Measurements from ENCODE around the gene CPTP. TPM values are rescaled to one million over a fixed set of nuclear protein-coding genes. Genes with fewer than 3 reads are reported as not detected.

The CPTP gene
- total RNA-seq, 1 experiment from 2014 or later = 141 TPM

- H3K4me2 ChIP-seq (ENCODE audit: low read length) = peak within 1 kb of the TSS; percentile 98
- no TSS peak for BruUV-seq (replicated peaks)
- no peaks in the 10 kb centered on the region for H3K27me3 ChIP-seq (ENCODE audit: low read length)
- H3K27ac ChIP-seq (ENCODE audit: low read length) = peak within 1 kb of the TSS; percentile 97
- peak; percentile 5 for ATAC-seq
- H3F3A ChIP-seq (ENCODE audit: low read length, unreplicated experiment) = peaks cover 3% of the 10 kb centered on the region
- peak within 1 kb of the TSS; percentile 62; the same call in 1 of the 2 replicates for H2AFZ ChIP-seq (ENCODE audit: low read length)
- TF ChIP-seq EZH2 (IDR thresholded peaks at IDR 0.05; ENCODE audit: low read length, unreplicated experiment) (no peak), EZH2phosphoT487 (IDR thresholded peaks at IDR 0.05; ENCODE audit: borderline replicate concordance, low read length) (no peak)
- TF ChIP-seq, protein P1, sequence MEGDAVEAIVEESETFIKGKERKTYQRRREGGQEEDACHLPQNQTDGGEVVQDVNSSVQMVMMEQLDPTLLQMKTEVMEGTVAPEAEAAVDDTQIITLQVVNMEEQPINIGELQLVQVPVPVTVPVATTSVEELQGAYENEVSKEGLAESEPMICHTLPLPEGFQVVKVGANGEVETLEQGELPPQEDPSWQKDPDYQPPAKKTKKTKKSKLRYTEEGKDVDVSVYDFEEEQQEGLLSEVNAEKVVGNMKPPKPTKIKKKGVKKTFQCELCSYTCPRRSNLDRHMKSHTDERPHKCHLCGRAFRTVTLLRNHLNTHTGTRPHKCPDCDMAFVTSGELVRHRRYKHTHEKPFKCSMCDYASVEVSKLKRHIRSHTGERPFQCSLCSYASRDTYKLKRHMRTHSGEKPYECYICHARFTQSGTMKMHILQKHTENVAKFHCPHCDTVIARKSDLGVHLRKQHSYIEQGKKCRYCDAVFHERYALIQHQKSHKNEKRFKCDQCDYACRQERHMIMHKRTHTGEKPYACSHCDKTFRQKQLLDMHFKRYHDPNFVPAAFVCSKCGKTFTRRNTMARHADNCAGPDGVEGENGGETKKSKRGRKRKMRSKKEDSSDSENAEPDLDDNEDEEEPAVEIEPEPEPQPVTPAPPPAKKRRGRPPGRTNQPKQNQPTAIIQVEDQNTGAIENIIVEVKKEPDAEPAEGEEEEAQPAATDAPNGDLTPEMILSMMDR (conservative IDR thresholded peaks at IDR 0.05; ENCODE audit: low read depth, low read length) = peak; percentile 60
- no peaks in the 10 kb centered on the region for H4K20me1 ChIP-seq (ENCODE audit: low read length)
- intact Hi-C loops (cut with micrococcal nuclease) = loop anchor here (2.0 kb wide), 1 partner anchor 41 kb away; the partner anchor contains the start of gene PUSL1
- no peaks in the 10 kb centered on the region for H3K36me3 ChIP-seq (ENCODE audit: low read depth, low read length)
- H3K9ac ChIP-seq (ENCODE audit: low read length) = peak within 1 kb of the TSS; percentile 93
- H3K79me2 ChIP-seq (ENCODE audit: low read length) = peaks cover 59% of the 10 kb centered on the region
- H3K4me3 ChIP-seq (ENCODE audit: low read length) = peak within 1 kb of the TSS; percentile 91
- peak; percentile 75 for DNase-seq
- ChIA-PET CTCF (no interaction called here), POLR2A (ENCODE audit: unreplicated experiment) (no interaction called here)
- H3K4me1 ChIP-seq (ENCODE audit: insufficient read depth, low read length) = peaks cover 54% of the 10 kb centered on the region
- H3K9me2 ChIP-seq (replicated peaks; ENCODE audit: low read length) = no peaks in the 10 kb centered on the region
- no peaks in the 10 kb centered on the region for H3K9me3 ChIP-seq (ENCODE audit: low read length)
Observed at GRCh38 chr1:1349256-1350012, 24.8 kb downstream of the CPTP start, which contains the start of gene DVL1. TSS of gene DVL1 (minus strand) at chr1:1349418. CDS start at chr1:1349065, 353 bp downstream.

DNA sequence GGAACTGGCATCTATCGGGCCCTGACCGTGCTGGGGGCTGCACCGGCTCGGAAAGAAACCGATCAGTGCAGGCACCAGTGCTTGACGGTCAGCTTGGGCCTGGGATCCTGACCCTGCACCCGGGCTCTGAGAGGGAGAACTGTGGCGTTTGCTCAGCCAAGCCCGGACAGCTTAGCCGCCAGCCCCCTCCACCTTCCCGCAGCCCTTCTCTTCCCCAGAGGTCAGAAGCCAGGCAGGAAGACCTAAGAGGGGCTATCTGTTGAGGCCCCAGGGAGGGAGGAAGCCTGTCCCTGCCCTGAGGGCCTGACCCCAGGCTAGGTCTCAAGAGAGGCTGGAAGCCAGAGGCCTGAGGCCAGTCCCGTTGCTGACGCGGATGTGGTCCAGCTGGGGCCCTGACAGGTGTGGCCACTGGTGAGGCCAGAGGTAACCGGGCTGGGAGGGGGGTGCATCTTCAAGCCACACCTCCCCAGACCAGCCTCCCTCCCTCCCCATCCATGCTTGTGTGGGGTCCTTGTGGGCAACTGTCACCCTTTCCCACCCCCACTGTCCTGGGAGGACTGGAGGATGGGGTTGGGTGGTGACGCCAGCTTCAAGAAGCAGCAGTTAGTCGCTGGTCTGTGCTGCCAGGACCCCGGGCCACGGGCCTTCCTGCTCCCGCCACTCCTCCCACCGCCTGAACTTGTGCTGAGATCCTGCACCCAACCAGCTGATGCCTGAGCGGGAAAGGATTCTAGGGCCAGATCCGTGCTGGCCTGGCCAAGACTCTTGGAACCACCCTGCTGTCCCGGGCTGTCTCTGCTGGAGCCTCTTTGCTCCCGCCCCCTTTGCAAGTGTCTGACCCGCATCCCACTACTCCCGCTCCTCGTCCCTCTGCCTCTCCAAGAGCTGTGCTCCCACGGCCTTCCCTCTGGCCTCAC lies 27.2 kb downstream of the CPTP start:
- Histone ChIP-seq H3F3A (ENCODE audit: low read length, unreplicated experiment) (peaks cover 3% of the 10 kb centered on the region), H3K4me3 (ENCODE audit: low read length) (peak overlapping the region; percentile 22; the same call in 1 of the 2 replicates), H3K9ac (ENCODE audit: low read length) (no peak overlapping the region), H3K36me3 (ENCODE audit: low read depth, low read length) (no peaks in the 10 kb centered on the region), H3K4me2 (ENCODE audit: low read length) (peak overlapping the region; percentile 24), H3K9me2 (replicated peaks; ENCODE audit: low read length) (no peaks in the 10 kb centered on the region), H2AFZ (ENCODE audit: low read length) (no peak overlapping the region), H3K79me2 (ENCODE audit: low read length) (peaks cover 37% of the 10 kb centered on the region), H3K27me3 (ENCODE audit: low read length) (no peaks in the 10 kb centered on the region), H4K20me1 (ENCODE audit: low read length) (no peaks in the 10 kb centered on the region), H3K4me1 (ENCODE audit: insufficient read depth, low read length) (peaks cover 37% of the 10 kb centered on the region), H3K9me3 (ENCODE audit: low read length) (no peaks in the 10 kb centered on the region), H3K27ac (ENCODE audit: low read length) (no peak overlapping the region)
- BruUV-seq (replicated peaks) = no TSS peak
- ATAC-seq (no peak), DNase-seq (no peak)
- POLR2A ChIA-PET (ENCODE audit: unreplicated experiment) = no interaction called here
- TF ChIP-seq EZH2 (IDR thresholded peaks at IDR 0.05; ENCODE audit: low read length, unreplicated experiment) (no peak), EZH2phosphoT487 (IDR thresholded peaks at IDR 0.05; ENCODE audit: borderline replicate concordance, low read length) (no peak)
- TF ChIP-seq, protein P1 (conservative IDR thresholded peaks at IDR 0.05; ENCODE audit: low read depth, low read length) = no peak
- CTCF ChIA-PET = no interaction called here
- intact Hi-C loops (cut with micrococcal nuclease) = no loop called here

Data from PC-3 (cell line).